Tibial artery (tissue), 4 donors: ENCODE data around the gene UGT1A5.

Source experiments
- DNase-seq, 2 donors: peaks; one replicate each; pipeline ENCODE4 v3.0.0-alpha.2; 2019
- H3K27ac ChIP-seq, 2 donors: fragments of 200-600 bp; sonication (generic) in 1 of 2; 1 replicate in 1 of 2; 2 replicates in 1 of 2; pipeline ENCODE4 v1.5.1; 2018 to 2019; ENCODE audit warnings: mild to moderate bottlenecking in 1 of 2
- H3K27me3 ChIP-seq, 2 donors: fragments of 200-600 bp; sonication (generic) in 1 of 2; one replicate each; pipeline versions ENCODE4 v1.5.1 to v1.6.0; 2016 to 2019
- H3K36me3 ChIP-seq, 3 donors: fragments of 200-600 bp; sonication (generic) in 2 of 3; one replicate each; pipeline ENCODE4 v1.5.1; 2016 to 2019; ENCODE audit warnings: mild to moderate bottlenecking in 2 of 3
- H3K4me1 ChIP-seq, 4 donors: fragments of 200-600 bp; sonication (generic) in 2 of 4; 1 replicate in 3 of 4; 2 replicates in 1 of 4; pipeline ENCODE4 v1.5.1; 2016 to 2019
- H3K4me3 ChIP-seq, 2 donors: fragments of 200-600 bp; sonication (generic) in 1 of 2; 1 replicate in 1 of 2; 2 replicates in 1 of 2; pipeline ENCODE4 v1.5.1; 2018 to 2019; ENCODE audit warnings: mild to moderate bottlenecking in 2 of 2
- H3K9me3 ChIP-seq, 3 donors: fragments of 200-600 bp; sonication (generic) in 1 of 3; one replicate each; pipeline ENCODE4 v1.5.1; 2016 to 2019
- intact Hi-C: fragments of 100-400 bp; cut with DNase I; formaldehyde crosslinking; loops from one replicate; pipeline ENCODE4 v1.15.0; 2023; ENCODE audit warnings: low total_unique reads
- TF ChIP-seq, protein P1 (sequence below), 2 experiments: fragments of 200-600 bp in 1 of 2; fragments of 450-650 bp in 1 of 2; IDR thresholded peaks; one replicate each; pipeline ENCODE4 v1.5.1; 2017 to 2019; ENCODE audit warnings: antibody characterized with exemption in 2 of 2, mild to moderate bottlenecking in 1 of 2, moderate library complexity in 1 of 2

Gene UGT1A5

DNA sequence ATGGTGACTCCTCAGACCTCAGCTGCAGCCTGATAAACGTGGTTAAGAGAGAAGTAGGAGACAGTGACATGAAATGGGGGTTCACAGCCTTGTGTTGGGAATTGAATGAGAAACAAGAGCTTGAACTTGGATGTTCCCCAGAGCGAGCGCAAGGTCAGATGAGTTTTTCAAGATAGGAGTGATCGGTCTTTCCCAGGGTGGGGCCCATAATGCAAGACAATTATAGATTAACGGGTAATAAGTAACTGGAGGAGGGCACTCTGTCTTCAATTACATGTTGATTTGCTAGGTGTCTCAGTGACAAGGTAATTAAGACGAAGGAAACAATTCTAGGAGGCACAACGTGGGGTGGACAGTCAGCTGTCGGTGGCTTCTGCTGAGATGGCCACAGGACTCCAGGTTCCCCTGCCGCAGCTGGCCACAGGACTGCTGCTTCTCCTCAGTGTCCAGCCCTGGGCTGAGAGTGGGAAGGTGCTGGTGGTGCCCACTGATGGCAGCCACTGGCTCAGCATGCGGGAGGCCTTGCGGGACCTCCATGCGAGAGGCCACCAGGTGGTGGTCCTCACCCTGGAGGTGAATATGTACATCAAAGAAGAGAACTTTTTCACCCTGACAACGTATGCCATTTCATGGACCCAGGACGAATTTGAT is at the start of gene UGT1A5:
UGT1A5 (plus strand) TSS at position 297 of the 651 bp plus-strand sequence; CDS start at position 382, 85 bp downstream.
- no peak within 1 kb of the TSS for H3K27ac ChIP-seq
- H3K27me3 ChIP-seq = peaks cover 0 to 11% of the 10 kb centered on the region in 2 donors
- TF ChIP-seq, protein P1, sequence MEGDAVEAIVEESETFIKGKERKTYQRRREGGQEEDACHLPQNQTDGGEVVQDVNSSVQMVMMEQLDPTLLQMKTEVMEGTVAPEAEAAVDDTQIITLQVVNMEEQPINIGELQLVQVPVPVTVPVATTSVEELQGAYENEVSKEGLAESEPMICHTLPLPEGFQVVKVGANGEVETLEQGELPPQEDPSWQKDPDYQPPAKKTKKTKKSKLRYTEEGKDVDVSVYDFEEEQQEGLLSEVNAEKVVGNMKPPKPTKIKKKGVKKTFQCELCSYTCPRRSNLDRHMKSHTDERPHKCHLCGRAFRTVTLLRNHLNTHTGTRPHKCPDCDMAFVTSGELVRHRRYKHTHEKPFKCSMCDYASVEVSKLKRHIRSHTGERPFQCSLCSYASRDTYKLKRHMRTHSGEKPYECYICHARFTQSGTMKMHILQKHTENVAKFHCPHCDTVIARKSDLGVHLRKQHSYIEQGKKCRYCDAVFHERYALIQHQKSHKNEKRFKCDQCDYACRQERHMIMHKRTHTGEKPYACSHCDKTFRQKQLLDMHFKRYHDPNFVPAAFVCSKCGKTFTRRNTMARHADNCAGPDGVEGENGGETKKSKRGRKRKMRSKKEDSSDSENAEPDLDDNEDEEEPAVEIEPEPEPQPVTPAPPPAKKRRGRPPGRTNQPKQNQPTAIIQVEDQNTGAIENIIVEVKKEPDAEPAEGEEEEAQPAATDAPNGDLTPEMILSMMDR (IDR thresholded peaks at IDR 0.05) = no peak
- H3K36me3 ChIP-seq = no peaks in the 10 kb centered on the region
- no peaks in the 10 kb centered on the region for H3K9me3 ChIP-seq
- H3K4me3 ChIP-seq = no peak within 1 kb of the TSS
- intact Hi-C loops = no loop called here
- no peak for DNase-seq
- H3K4me1 ChIP-seq = no peaks in the 10 kb centered on the region

DNA sequence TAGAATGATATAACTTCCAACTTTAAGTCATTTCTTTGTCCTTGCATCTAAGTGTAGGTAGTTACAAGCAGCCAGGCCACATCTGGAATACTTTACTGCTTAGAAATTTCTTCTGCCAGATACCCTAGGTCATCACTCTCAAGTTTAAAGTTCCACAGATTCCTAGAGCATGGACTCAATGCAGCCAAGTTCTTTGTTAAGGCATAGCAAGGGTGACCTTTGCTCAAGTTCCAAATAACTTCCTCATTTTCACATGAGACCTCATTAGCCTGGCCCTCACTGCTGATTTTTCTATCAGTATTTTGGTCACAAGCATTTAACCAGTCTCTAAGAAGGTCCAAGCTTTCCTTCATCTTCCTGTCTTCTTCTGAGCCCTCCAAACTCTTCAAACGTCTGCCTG is 48.8 kb upstream of the UGT1A5 start:
- intact Hi-C loops = no loop called here
- no peak for DNase-seq
- Histone ChIP-seq H3K9me3 (peaks cover 0 to 4% (median 0%) of the 10 kb centered on the region in 3 donors), H3K27ac (no peak overlapping the region), H3K4me1 (no peaks in the 10 kb centered on the region), H3K27me3 (no peaks in the 10 kb centered on the region), H3K36me3 (no peaks in the 10 kb centered on the region), H3K4me3 (no peak overlapping the region)
- TF ChIP-seq, protein P1 (IDR thresholded peaks at IDR 0.05) = no peak

DNA sequence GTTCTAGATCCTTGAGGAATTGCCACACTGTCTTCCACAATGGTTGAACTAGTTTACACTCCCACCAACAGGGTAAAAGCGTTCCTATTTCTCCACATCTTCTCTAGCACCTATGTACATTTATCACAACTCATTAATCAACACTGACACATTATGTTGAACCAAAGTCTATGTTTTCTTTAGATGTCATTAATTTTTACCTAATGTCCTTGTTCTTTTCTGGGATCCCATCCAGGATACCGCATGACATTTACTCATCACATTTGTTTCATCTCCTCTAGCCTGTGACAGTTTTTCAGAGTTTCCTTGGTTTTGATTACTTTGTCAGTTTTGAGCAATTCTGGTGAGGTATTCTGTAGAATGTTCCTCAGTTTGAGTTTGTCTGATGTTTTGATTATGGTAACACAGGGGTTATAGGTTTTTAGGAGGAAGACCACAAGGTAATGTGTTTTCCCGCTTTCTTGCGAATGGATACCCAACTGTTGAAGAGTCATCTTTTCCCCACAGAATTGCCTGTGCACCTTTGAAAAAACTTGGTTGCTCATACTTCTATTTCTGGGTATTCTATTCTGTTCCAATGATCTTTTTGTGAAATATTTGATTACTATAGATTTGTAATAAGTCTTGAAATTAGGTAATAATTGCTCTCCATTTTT is 44.0 kb upstream of the UGT1A5 start:
- no peaks in the 10 kb centered on the region for H3K36me3 ChIP-seq
- H3K27ac ChIP-seq = no peak overlapping the region
- H3K27me3 ChIP-seq = no peaks in the 10 kb centered on the region
- no peaks in the 10 kb centered on the region for H3K9me3 ChIP-seq
- H3K4me3 ChIP-seq = no peak overlapping the region
- no peaks in the 10 kb centered on the region for H3K4me1 ChIP-seq
- TF ChIP-seq, protein P1 (IDR thresholded peaks at IDR 0.05) = no peak
- intact Hi-C loops = no loop called here
- DNase-seq = no peak

DNA sequence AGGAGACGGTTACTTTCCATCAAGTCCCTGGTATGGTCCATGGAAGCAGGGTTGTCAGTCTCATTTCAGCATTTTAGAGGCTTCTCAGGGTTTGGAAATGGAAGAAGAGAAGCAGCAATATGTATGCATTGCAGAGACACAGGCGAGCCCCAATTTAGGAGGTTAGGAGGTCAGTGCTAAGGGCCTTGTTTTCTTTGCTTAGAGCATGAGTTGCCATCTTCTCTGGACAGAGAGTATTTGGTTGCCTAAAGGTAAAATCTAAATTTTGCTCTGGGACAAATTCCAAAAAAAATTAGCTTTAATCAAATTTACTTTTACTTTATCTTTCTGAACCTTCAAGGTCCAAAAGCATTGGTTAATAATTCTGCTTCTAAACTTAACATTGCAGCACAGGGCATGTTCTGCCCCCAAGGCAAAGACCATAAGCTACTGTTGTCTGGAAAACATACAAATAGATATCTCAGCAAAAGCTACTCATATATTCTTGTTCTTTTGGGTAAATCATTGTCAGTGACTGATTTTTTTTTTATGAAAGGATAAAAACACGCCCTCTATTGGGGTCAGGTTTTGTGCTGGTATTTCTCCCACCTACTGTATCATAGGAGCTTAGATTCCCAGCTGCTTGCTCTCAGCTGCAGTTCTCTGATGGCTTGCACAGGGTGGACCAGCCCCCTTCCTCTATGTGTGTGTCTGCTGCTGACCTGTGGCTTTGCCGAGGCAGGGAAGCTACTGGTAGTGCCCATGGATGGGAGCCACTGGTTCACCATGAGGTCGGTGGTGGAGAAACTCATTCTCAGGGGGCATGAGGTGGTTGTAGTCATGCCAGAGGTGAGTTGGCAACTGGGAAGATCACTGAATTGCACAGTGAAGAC is 41.2 kb upstream of the UGT1A5 start, which contains the start of gene UGT1A9:
UGT1A9 (plus strand) TSS at position 609 of the 872 bp plus-strand sequence; CDS start at position 646, 37 bp downstream.
- no peak for DNase-seq
- no peaks in the 10 kb centered on the region for H3K27me3 ChIP-seq
- intact Hi-C loops = no loop called here
- H3K9me3 ChIP-seq = no peaks in the 10 kb centered on the region
- no peak within 1 kb of the TSS for H3K27ac ChIP-seq
- no peaks in the 10 kb centered on the region for H3K4me1 ChIP-seq
- H3K36me3 ChIP-seq = no peaks in the 10 kb centered on the region
- TF ChIP-seq, protein P1 (IDR thresholded peaks at IDR 0.05) = no peak
- H3K4me3 ChIP-seq = no peak within 1 kb of the TSS

DNA sequence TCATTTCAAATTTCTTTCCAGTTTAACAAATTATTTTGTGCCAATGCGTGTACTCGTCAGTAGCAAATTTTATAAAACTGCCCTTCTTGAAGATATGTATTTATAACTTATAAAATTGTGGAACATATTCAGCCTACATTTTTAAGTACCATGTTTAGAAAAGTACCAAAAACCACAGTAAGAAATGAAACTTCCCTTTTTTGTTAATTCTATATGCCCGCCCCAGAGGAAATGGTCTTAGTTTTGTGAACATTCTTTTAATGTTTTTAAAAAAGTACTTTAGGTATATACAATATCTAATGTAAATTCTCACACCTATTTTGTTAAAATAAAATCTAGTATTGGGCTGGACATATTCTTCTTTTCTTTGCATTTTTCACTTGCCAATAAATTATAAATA is 39.8 kb upstream of the UGT1A5 start:
- Histone ChIP-seq H3K4me3 (no peak overlapping the region), H3K27me3 (no peaks in the 10 kb centered on the region), H3K9me3 (no peaks in the 10 kb centered on the region), H3K27ac (no peak overlapping the region), H3K4me1 (no peaks in the 10 kb centered on the region), H3K36me3 (no peaks in the 10 kb centered on the region)
- intact Hi-C loops = no loop called here
- TF ChIP-seq, protein P1 (IDR thresholded peaks at IDR 0.05) = no peak
- DNase-seq = no peak
